Measurements from ENCODE around the gene AGPAT1. TPM values are rescaled to one million over a fixed set of nuclear protein-coding genes. Genes with fewer than 3 reads are reported as not detected.
"Not testable (repeated sequence)": the region's sequence is repeated elsewhere in the genome, so short reads cannot be mapped to it uniquely, and the experiment has no call there.

The AGPAT1 gene
- total RNA-seq, 2 experiments from 2014 or later = 24.5 to 28.1 TPM

GRCh38 chr6:32185681-32186131, 9.8 kb upstream of the AGPAT1 start:
- BruUV-seq (replicated peaks); H3K9me3 ChIP-seq (ENCODE audit: low read length); H3K9me2 ChIP-seq (ENCODE audit: insufficient read depth, low read length); H3K27ac ChIP-seq (ENCODE audit: low read depth, low read length, poor library complexity, severe bottlenecking); H2AFZ ChIP-seq (ENCODE audit: low read length); H3K4me2 ChIP-seq (ENCODE audit: low read length); POLR2A ChIA-PET; intact Hi-C loops (cut with micrococcal nuclease; ENCODE audit: unreplicated experiment); H3K4me3 ChIP-seq (ENCODE audit: low read depth, low read length, poor library complexity, severe bottlenecking); H4K20me1 ChIP-seq (ENCODE audit: insufficient read depth, low read length); DNase-seq (ENCODE audit: low spot score): not testable (repeated sequence)
- CTCF ChIA-PET (ENCODE audit: unreplicated experiment) = interaction anchor here (0.7 kb wide), 1 partner anchor 287 kb away, joined by 6 read pairs; no protein-coding TSS in a partner anchor
- H3K4me1 ChIP-seq (ENCODE audit: insufficient read depth, low read length, poor library complexity, severe bottlenecking) = peaks cover 36% of the 10 kb centered on the region
- H3K79me2 ChIP-seq (ENCODE audit: insufficient read depth, low read depth, low read length) = peaks cover 12% of the 10 kb centered on the region; the same call in 1 of the 2 replicates
- H3K36me3 ChIP-seq (ENCODE audit: insufficient read depth, low read length) = peaks cover 62% of the 10 kb centered on the region

- Histone ChIP-seq H3K4me2 (ENCODE audit: low read length) (no peak within 1 kb of the TSS), H3K27ac (ENCODE audit: low read depth, low read length, poor library complexity, severe bottlenecking) (no peak within 1 kb of the TSS), H3K79me2 (ENCODE audit: insufficient read depth, low read depth, low read length) (peaks cover 6% of the 10 kb centered on the region; the same call in 1 of the 2 replicates), H3K36me3 (ENCODE audit: insufficient read depth, low read length) (peaks cover 64% of the 10 kb centered on the region), H2AFZ (ENCODE audit: low read length) (no peak within 1 kb of the TSS), H3K9me2 (ENCODE audit: insufficient read depth, low read length) (no peaks in the 10 kb centered on the region), H3K4me3 (ENCODE audit: low read depth, low read length, poor library complexity, severe bottlenecking) (no peak within 1 kb of the TSS), H3K4me1 (ENCODE audit: insufficient read depth, low read length, poor library complexity, severe bottlenecking) (peaks cover 40% of the 10 kb centered on the region), H3K9me3 (ENCODE audit: low read length) (no peaks in the 10 kb centered on the region), H4K20me1 (ENCODE audit: insufficient read depth, low read length) (no peaks in the 10 kb centered on the region)
- POLR2A ChIA-PET = no interaction called here
- DNase-seq (ENCODE audit: low spot score) = no peak
- no TSS peak for BruUV-seq (replicated peaks)
- intact Hi-C loops (cut with micrococcal nuclease; ENCODE audit: unreplicated experiment) = no loop called here
- CTCF ChIA-PET (ENCODE audit: unreplicated experiment) = no interaction called here
- TF ChIP-seq EZH2phosphoT487 (IDR thresholded peaks at IDR 0.05; ENCODE audit: borderline replicate concordance, low read depth, low read length) (no peak), CTCF (conservative IDR thresholded peaks at IDR 0.05; ENCODE audit: low read length) (no peak)
Observed at GRCh38 chr6:32184084-32184640, 8.3 kb upstream of the AGPAT1 start, which contains the start of gene AGER. TSS of gene AGER (minus strand) at chr6:32184253. CDS start at chr6:32184222, 31 bp downstream.

GRCh38 chr6:32183483-32184083, 7.7 kb upstream of the AGPAT1 start:
- ChIA-PET CTCF (ENCODE audit: unreplicated experiment) (no interaction called here), POLR2A (no interaction called here)
- Histone ChIP-seq H3K27ac (ENCODE audit: low read depth, low read length, poor library complexity, severe bottlenecking) (no peak overlapping the region), H3K9me2 (ENCODE audit: insufficient read depth, low read length) (no peaks in the 10 kb centered on the region), H3K4me3 (ENCODE audit: low read depth, low read length, poor library complexity, severe bottlenecking) (no peak overlapping the region), H4K20me1 (ENCODE audit: insufficient read depth, low read length) (no peaks in the 10 kb centered on the region), H3K4me1 (ENCODE audit: insufficient read depth, low read length, poor library complexity, severe bottlenecking) (peaks cover 38% of the 10 kb centered on the region), H3K36me3 (ENCODE audit: insufficient read depth, low read length) (peaks cover 62% of the 10 kb centered on the region), H2AFZ (ENCODE audit: low read length) (no peak overlapping the region), H3K79me2 (ENCODE audit: insufficient read depth, low read depth, low read length) (no peaks in the 10 kb centered on the region; the same call in 1 of the 2 replicates), H3K4me2 (ENCODE audit: low read length) (no peak overlapping the region), H3K9me3 (ENCODE audit: low read length) (no peaks in the 10 kb centered on the region)
- no peak for TF ChIP-seq EZH2phosphoT487 (IDR thresholded peaks at IDR 0.05; ENCODE audit: borderline replicate concordance, low read depth, low read length)
- TF ChIP-seq CTCF (conservative IDR thresholded peaks at IDR 0.05; ENCODE audit: low read length) = no peak
- no peak for DNase-seq (ENCODE audit: low spot score)
- BruUV-seq (replicated peaks) = no TSS peak
- intact Hi-C loops (cut with micrococcal nuclease; ENCODE audit: unreplicated experiment) = no loop called here
